ENCODE data around the gene GGA1. TPM values are rescaled to one million over a fixed set of nuclear protein-coding genes. Genes with fewer than 3 reads are reported as not detected.
"Not testable (repeated sequence)": the region's sequence is repeated elsewhere in the genome, so short reads cannot be mapped to it uniquely, and the experiment has no call there.

Gene GGA1
- total RNA-seq, 2 experiments from 2014 or later = 59.7 to 62.8 TPM

GRCh38 chr22:37650463-37651136, 42.0 kb downstream of the GGA1 start:
- H3K27me3 Mint-ChIP-seq = no peaks in the 10 kb centered on the region
- TF ChIP-seq CTCF (IDR thresholded peaks at IDR 0.05) = no peak
- intact Hi-C loops (cut with micrococcal nuclease) = no loop called here
- POLR2A ChIA-PET = interaction anchor here (0.6 to 1.1 kb wide), 3 partner anchors 10 to 109 kb away, joined by 3 to 5 read pairs (median 4); partner anchors contain the start of gene SH3BP1
- no peak overlapping the region for H3K4me3 Mint-ChIP-seq
- H3K27ac Mint-ChIP-seq = no peak overlapping the region
- DNase-seq (no peak), ATAC-seq (no peak)
- CTCF ChIA-PET = interaction anchor here (1.2 to 68.1 kb wide), 2 partner anchors 17 to 25 kb away, joined by 3 to 1770 read pairs; partner anchors contain the start of genes GGA1 and SH3BP1
- H3K4me1 Mint-ChIP-seq (ENCODE audit: low read depth) = no peaks in the 10 kb centered on the region
- H3K9me3 Mint-ChIP-seq = no peaks in the 10 kb centered on the region
- H3K36me3 Mint-ChIP-seq (ENCODE audit: low read depth) = peaks cover 45% of the 10 kb centered on the region

DNA sequence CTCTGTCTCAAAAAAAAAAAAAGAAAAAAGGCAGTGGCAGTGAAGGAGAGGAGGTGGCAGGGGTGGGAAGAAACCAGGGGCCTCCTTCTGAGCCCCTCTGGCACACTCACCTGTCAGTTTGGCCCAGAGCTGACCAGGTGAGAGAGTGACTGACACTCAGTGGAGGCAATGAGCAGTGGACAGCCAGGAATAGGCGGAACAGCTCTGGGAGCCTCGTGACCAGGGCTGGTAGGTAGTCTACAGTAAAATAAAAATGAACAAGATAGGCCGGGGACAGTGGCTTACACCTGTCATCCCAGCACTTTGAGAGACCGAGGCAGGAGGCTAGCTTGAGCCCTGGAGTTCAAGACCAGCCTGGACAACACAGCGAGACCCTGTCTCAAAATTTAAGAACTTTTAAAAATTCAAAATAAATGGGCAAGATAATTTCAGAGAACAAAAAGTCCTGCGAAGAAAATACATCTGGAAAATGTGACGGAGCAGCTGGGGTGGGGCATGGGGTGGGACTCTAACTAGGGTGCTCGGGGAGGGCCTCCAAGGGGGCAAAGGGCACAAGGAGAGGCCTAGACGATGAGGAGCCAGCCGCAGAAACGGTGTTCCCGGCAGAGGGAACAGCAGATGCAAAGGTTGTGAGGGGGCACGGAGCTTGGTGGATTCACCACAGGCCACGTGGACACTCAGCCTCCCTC, 46.1 kb downstream of the GGA1 start:
- no peak overlapping the region for H3K27ac Mint-ChIP-seq
- ChIA-PET POLR2A (interaction anchor here (0.8 to 2.3 kb wide), 5 partner anchors 12 to 21 kb away, joined by 3 to 7 read pairs (median 3); no protein-coding TSS in a partner anchor), CTCF (interaction anchor here (1.2 to 68.1 kb wide), 2 partner anchors 26 to 29 kb away, joined by 3 to 1770 read pairs; partner anchors contain the start of genes GGA1 and SH3BP1)
- peaks cover 13% of the 10 kb centered on the region for H3K4me1 Mint-ChIP-seq (ENCODE audit: low read depth)
- no peak for TF ChIP-seq CTCF (IDR thresholded peaks at IDR 0.05)
- ATAC-seq (no peak), DNase-seq (no peak)
- no peaks in the 10 kb centered on the region for H3K9me3 Mint-ChIP-seq
- H3K27me3 Mint-ChIP-seq = no peaks in the 10 kb centered on the region
- no peak overlapping the region for H3K4me3 Mint-ChIP-seq
- peaks cover 28% of the 10 kb centered on the region for H3K36me3 Mint-ChIP-seq (ENCODE audit: low read depth)
- intact Hi-C loops (cut with micrococcal nuclease) = no loop called here

DNA sequence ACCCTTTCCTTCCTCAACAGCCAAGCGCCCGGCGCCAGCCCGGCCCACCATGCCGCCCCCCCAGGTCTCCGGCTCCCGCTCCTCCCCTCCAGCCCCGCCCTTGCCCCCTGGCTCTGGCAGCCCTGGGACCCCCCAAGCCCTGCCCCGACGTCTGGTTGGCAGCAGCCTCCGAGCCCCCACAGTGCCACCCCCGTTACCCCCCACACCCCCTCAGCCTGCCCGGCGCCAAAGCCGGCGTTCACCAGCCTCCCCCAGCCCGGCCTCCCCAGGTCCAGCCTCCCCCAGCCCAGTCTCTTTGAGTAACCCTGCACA, 46.6 kb downstream of the GGA1 start:
- no peaks in the 10 kb centered on the region for H3K9me3 Mint-ChIP-seq
- peaks cover 23% of the 10 kb centered on the region for H3K36me3 Mint-ChIP-seq (ENCODE audit: low read depth)
- H3K4me1 Mint-ChIP-seq (ENCODE audit: low read depth) = peaks cover 18% of the 10 kb centered on the region
- ChIA-PET POLR2A (interaction anchor here (0.8 to 1.4 kb wide), 4 partner anchors 13 to 21 kb away, joined by 3 to 4 read pairs (median 3); no protein-coding TSS in a partner anchor), CTCF (interaction anchor here (68.1 kb wide), 1 partner anchor 30 kb away, joined by 1770 read pairs; the partner anchor contains the start of genes GGA1 and SH3BP1)
- DNase-seq (no peak), ATAC-seq (no peak)
- H3K27ac Mint-ChIP-seq = no peak overlapping the region
- H3K27me3 Mint-ChIP-seq = no peaks in the 10 kb centered on the region
- H3K4me3 Mint-ChIP-seq = no peak overlapping the region
- no peak for TF ChIP-seq CTCF (IDR thresholded peaks at IDR 0.05)
- intact Hi-C loops (cut with micrococcal nuclease) = no loop called here

GRCh38 chr22:37656583-37656982, 47.9 kb downstream of the GGA1 start:
- DNase-seq; H3K9me3 Mint-ChIP-seq; H3K27me3 Mint-ChIP-seq; H3K4me3 Mint-ChIP-seq; ATAC-seq; intact Hi-C loops (cut with micrococcal nuclease): not testable (repeated sequence)
- Mint-ChIP-seq H3K27ac (peak overlapping the region; percentile 49), H3K4me1 (ENCODE audit: low read depth) (peaks cover 31% of the 10 kb centered on the region), H3K36me3 (ENCODE audit: low read depth) (peaks cover 22% of the 10 kb centered on the region)
- ChIA-PET POLR2A (interaction anchor here (0.6 to 3.7 kb wide), 9 partner anchors 12 to 170 kb away, joined by 3 to 49 read pairs (median 5); partner anchors contain the start of genes LGALS1, MFNG and TRIOBP), CTCF (interaction anchor here (68.1 kb wide), 1 partner anchor 31 kb away, joined by 1770 read pairs; the partner anchor contains the start of genes GGA1 and SH3BP1)

DNA sequence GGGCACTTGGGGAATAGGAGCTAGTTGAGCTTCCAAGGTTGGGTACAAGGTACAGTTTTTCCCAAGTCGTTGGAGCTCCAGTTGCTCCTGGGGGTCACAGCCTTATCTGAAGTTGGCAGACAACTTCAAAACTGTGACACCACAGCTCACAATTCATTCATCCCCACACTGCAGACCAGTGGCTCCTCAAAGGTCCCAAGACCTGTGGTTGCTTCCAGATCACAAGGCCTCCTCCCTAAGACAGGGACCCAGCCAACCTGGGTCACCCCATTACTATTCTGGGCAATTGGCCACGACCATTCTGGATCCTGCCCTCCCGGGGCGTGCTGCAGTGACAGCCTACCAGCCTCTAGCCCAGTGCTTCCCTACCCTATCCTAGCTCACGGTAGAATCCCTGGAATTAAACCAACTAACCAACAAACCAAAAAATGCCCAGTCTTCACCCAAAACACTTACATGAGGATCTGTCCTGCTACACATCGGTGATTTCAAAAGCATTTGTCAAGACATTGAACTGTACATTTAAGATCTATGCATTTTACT, 49.0 kb downstream of the GGA1 start:
- Mint-ChIP-seq H3K27me3 (no peaks in the 10 kb centered on the region), H3K9me3 (no peaks in the 10 kb centered on the region), H3K36me3 (ENCODE audit: low read depth) (peaks cover 24% of the 10 kb centered on the region), H3K27ac (peak overlapping the region; percentile 95), H3K4me3 (peak overlapping the region; percentile 89), H3K4me1 (ENCODE audit: low read depth) (peaks cover 39% of the 10 kb centered on the region)
- POLR2A ChIA-PET = interaction anchor here (0.7 to 3.7 kb wide), 14 partner anchors 9 to 187 kb away, joined by 3 to 51 read pairs (median 6); partner anchors contain the start of genes ANKRD54, LGALS1, MFNG and NOL12
- ATAC-seq (no peak), DNase-seq (no peak)
- TF ChIP-seq CTCF (IDR thresholded peaks at IDR 0.05) = no peak
- CTCF ChIA-PET = interaction anchor here (0.6 to 68.1 kb wide), 8 partner anchors 10 to 161 kb away, joined by 3 to 1770 read pairs (median 5); partner anchors contain the start of genes GGA1, LGALS1, NOL12 and SH3BP1
- intact Hi-C loops (cut with micrococcal nuclease) = loop anchor here (2.0 kb wide), 1 partner anchor 15 kb away; no protein-coding TSS in a partner anchor
